ENCODE data around the gene LNX1. TPM values are rescaled to one million over a fixed set of nuclear protein-coding genes. Genes with fewer than 3 reads are reported as not detected.

The LNX1 gene
- total and polyA plus RNA-seq, 2 of the 8 experiments (the other 6 are each of a cell fraction or from before 2014, with no cell fraction given): 2.7 to 3.8 TPM

- no peaks in the 10 kb centered on the region for H3K23me2 ChIP-seq (ENCODE audit: low read depth, low read length)
- H3K9me3 ChIP-seq (ENCODE audit: insufficient read depth in 2 of 2, low read depth in 1 of 2, low read length in 1 of 2): no peaks in the 10 kb centered on the region
- peaks cover 2 to 27% (median 23%) of the 10 kb centered on the region in 4 experiments; a peak in 5 of 7 replicates for H3K4me1 ChIP-seq (replicated peaks in 1 of 4; ENCODE audit: control insufficient read depth in 3 of 4, insufficient read depth in 4 of 4, low read length in 3 of 4)
- FAIRE-seq (no peak), DNase-seq (ENCODE audit: low read depth in 1 of 2, low spot score in 2 of 2) (peak in 1 of 2 experiments; percentile 44)
- H4K20me1 ChIP-seq (replicated peaks in 1 of 2; ENCODE audit: control insufficient read depth in 1 of 2, insufficient read depth in 2 of 2, low read length in 2 of 2): no peaks in the 10 kb centered on the region
- peak overlapping the region; percentile 65 for H3K27ac ChIP-seq (ENCODE audit: low read depth, low read length)
- H4K91ac ChIP-seq (replicated peaks; ENCODE audit: insufficient read length, low read length): peak overlapping the region; percentile 97
- H3K9ac ChIP-seq (replicated peaks in 1 of 4; ENCODE audit: extremely low read depth in 1 of 4, low read depth in 3 of 4, low read length in 3 of 4): peak overlapping the region in 1 of 4 experiments; percentile 23; a peak in 1 of 7 replicates
- H2AK5ac ChIP-seq (ENCODE audit: low read depth, low read length): no peak overlapping the region
- TF ChIP-seq NRF1 (IDR thresholded peaks at IDR 0.05; ENCODE audit: low read depth, low read length): no peak
- peak; percentile 5 for TF ChIP-seq NANOG (IDR thresholded peaks at IDR 0.05; ENCODE audit: insufficient read depth, low read depth, low read length, poor library complexity, severe bottlenecking)
- TF ChIP-seq POU5F1 (IDR thresholded peaks at IDR 0.05; ENCODE audit: low read depth, low read length): no peak
- TF ChIP-seq EP300 (IDR thresholded peaks at IDR 0.05; ENCODE audit: borderline replicate concordance in 1 of 2, low read depth in 2 of 2, low read length in 2 of 2): peak in 1 of 2 experiments; percentile 48; a peak in 1 of 3 replicates
- peak; percentile 90 for TF ChIP-seq TEAD4 (IDR thresholded peaks at IDR 0.05; ENCODE audit: low read depth, low read length)
- no peak for TF ChIP-seq TCF12 (IDR thresholded peaks at IDR 0.05; ENCODE audit: low read depth, low read length)
- no peak for TF ChIP-seq RAD21 (IDR thresholded peaks at IDR 0.05 in 1 of 2, conservative IDR thresholded peaks at IDR 0.05 in 1 of 2; ENCODE audit: low read depth in 2 of 2, low read length in 2 of 2)
- peak; percentile 71 for TF ChIP-seq ASH2L (IDR thresholded peaks at IDR 0.05; ENCODE audit: low read length)
- no peak for TF ChIP-seq CTBP2 (IDR thresholded peaks at IDR 0.05; ENCODE audit: borderline replicate concordance, insufficient read depth, insufficient read length, low read length)
- no peak for TF ChIP-seq SP4 (IDR thresholded peaks at IDR 0.05; ENCODE audit: low read length)
- 0 out of 2 replicates have a peak, but pooled peaks have one; percentile 49 for TF ChIP-seq SP1 (IDR thresholded peaks at IDR 0.05; ENCODE audit: low read depth, low read length)
- peak; percentile 38; the same call in 1 of the 2 replicates for TF ChIP-seq TAF1 (IDR thresholded peaks at IDR 0.05; ENCODE audit: low read depth, low read length)
- H2BK20ac ChIP-seq (ENCODE audit: low read length): peak overlapping the region; percentile 84; the same call in 1 of the 2 replicates
- no peak overlapping the region for H2BK15ac ChIP-seq (ENCODE audit: low read length)
- H2BK12ac ChIP-seq (ENCODE audit: low read depth, low read length): peak overlapping the region; percentile 76
- peak overlapping the region; percentile 25 for H2BK120ac ChIP-seq (replicated peaks; ENCODE audit: low read depth, low read length)
- 0 out of 2 replicates have a peak overlapping the region, but pooled peaks have one; percentile 47 for H2AFZ ChIP-seq (ENCODE audit: low read length)
- CTCF ChIA-PET (ENCODE audit: partially characterized antibody): interaction anchor here (0.6 to 6.4 kb wide), 8 partner anchors 11 to 531 kb away, joined by 3 to 42 read pairs (median 3); no protein-coding TSS in a partner anchor
- H3K79me2 ChIP-seq (ENCODE audit: control insufficient read depth in 1 of 2, insufficient read depth in 2 of 2, low read length in 2 of 2): no peaks in the 10 kb centered on the region
- peak overlapping the region in 3 of 4 experiments; percentile 10 to 37 (median 23); a peak in 4 of 8 replicates for H3K4me3 ChIP-seq (ENCODE audit: extremely low read depth in 1 of 4, insufficient read depth in 2 of 4, low read depth in 3 of 4, low read length in 4 of 4)
- H3K23ac ChIP-seq (ENCODE audit: insufficient read length): no peak overlapping the region
- H3K4ac ChIP-seq (replicated peaks; ENCODE audit: insufficient read length, low read depth, low read length): no peak overlapping the region
- H3K14ac ChIP-seq (ENCODE audit: insufficient read length): no peak overlapping the region
- H3K36me3 ChIP-seq (ENCODE audit: control insufficient read depth in 2 of 4, insufficient read depth in 4 of 4, low read length in 3 of 4): peaks cover 0 to 5% (median 0%) of the 10 kb centered on the region in 4 experiments; a peak in 3 of 8 replicates
- peak overlapping the region; percentile 35 for H4K5ac ChIP-seq (ENCODE audit: insufficient read length, low read depth, low read length)
- 15% methylated on average over 5 of the region's 5 CpGs; no CpG with 5 or more reads in 1 of the 2 experiments for WGBS, 2 experiments (ENCODE audit: extremely low coverage in 1 of 2, insufficient coverage in 1 of 2, insufficient read length in 1 of 2, insufficient replicate concordance in 2 of 2, low coverage in 1 of 2, low lambda C conversion rate in 2 of 2, missing lambda C conversion rate in 1 of 2)
- H3K18ac ChIP-seq (ENCODE audit: extremely low read depth, low read length): peak overlapping the region; percentile 86
- no peaks in the 10 kb centered on the region for H3K79me1 ChIP-seq (ENCODE audit: low read depth, low read length)
- H3K4me2 ChIP-seq (ENCODE audit: insufficient read depth in 1 of 2, low read depth in 2 of 2, low read length in 2 of 2): peak overlapping the region; percentile 53 to 80
- H3K27me3 ChIP-seq (replicated peaks in 1 of 4; ENCODE audit: control insufficient read depth in 3 of 4, extremely low read depth in 1 of 4, insufficient read depth in 3 of 4, low read length in 3 of 4): no peaks in the 10 kb centered on the region
- no peak overlapping the region for H4K8ac ChIP-seq (ENCODE audit: extremely low read depth, insufficient read depth, low read length)
- no peak overlapping the region for H3K56ac ChIP-seq (replicated peaks; ENCODE audit: insufficient read length, low read depth, low read length)
- H2BK5ac ChIP-seq (ENCODE audit: low read depth, low read length): peak overlapping the region; percentile 93
- POLR2A ChIA-PET (ENCODE audit: partially characterized antibody): interaction anchor here (1.1 to 1.4 kb wide), 3 partner anchors 9 to 43 kb away, joined by 3 to 5 read pairs (median 4); no protein-coding TSS in a partner anchor
Measured at GRCh38 chr4:53477038-53477565, 114.2 kb downstream of the LNX1 start.

Measured in H1 (cell line).